ENCODE measurements around the gene RHBDD2.
"Not testable (repeated sequence)": the region's sequence is repeated elsewhere in the genome, so short reads cannot be mapped to it uniquely, and the experiment has no call there.

- not testable (repeated sequence) for TF ChIP-seq CTCF (IDR thresholded peaks at IDR 0.05; ENCODE audit: poor library complexity); EZH2 (IDR thresholded peaks at IDR 0.05; ENCODE audit: borderline replicate concordance)
Observed at GRCh38 chr7:75845132-75845531, 33.7 kb upstream of the RHBDD2 start.
